Measurements from ENCODE around the gene GALNT4.

GALNT4 gene

DNA sequence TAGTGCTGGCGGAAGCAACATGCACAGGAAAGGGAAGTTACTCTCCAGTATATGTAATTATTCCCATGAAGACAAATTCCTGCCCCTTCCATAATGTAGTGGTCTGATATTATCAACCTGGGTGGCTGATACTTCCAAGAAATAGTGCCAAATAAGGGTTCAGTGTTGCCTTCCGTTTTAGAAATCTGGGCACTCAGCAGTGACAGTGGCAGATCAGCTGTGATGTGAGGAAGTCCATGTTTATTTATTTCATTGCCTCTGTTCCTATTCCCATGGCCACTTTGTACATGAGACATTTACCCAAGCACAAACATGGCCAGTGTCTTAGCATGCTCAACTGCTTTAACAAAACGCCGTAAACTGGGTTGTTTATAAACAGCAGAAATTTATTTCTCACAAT is 21.6 kb upstream of the GALNT4 start:
- Mint-ChIP-seq H3K27ac (ENCODE audit: low read depth) (no peak overlapping the region), H3K4me1 (peaks cover 13% of the 10 kb centered on the region), H3K9me3 (no peaks in the 10 kb centered on the region), H3K36me3 (ENCODE audit: insufficient read depth) (no peaks in the 10 kb centered on the region), H3K4me3 (no peak overlapping the region), H3K27me3 (no peaks in the 10 kb centered on the region)
- ATAC-seq (replicated peaks; ENCODE audit: extremely low read depth, poor library complexity, severe bottlenecking) (no peak), DNase-seq (ENCODE audit: low spot score in 2 of 2) (no peak)

DNA sequence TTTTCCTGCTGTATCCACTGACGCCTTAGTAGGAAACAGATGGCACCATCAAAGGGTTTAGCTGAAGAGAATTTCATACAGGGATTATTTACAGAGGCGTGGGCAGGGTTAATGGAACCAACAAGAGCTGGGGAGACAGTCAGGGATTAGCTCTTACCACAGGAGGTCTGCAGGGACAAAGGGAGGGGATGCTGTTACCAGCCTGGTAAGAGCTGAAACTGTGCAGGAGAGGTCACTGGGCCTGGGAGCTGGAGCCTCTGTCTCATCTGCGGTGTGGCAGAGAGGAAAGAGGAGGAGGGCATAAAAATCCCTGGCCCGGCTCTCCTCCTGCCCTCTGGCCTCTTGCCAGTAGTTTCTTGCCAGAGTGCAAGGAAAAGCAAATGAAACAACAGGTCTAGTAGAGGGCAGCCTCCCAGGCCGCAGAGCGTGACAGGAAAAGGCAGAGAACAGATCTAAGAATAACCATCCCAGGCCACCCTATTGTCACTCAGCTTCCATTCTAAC is 20.1 kb upstream of the GALNT4 start:
- DNase-seq (ENCODE audit: low spot score in 2 of 2) = no peak
- peaks cover 13% of the 10 kb centered on the region for H3K4me1 Mint-ChIP-seq

DNA sequence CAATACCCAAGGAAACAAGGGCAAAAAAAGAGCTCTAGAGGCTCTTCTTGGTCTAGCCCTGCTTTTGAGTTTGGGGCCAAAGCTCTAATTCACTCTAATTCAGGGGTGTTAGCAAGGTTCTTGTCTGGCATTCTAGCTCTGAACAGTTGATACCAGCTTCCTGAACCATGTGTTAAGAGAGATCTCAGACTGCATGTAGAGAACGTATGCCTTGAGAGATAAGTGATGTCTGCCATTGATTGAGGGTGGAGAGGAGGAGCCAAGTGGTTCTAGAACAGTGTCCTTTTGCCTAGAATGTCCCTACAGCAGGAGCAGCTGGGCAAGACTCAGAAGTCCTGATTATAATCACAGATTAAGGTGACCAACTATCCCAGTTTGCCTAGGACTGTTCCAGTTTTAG is 19.4 kb upstream of the GALNT4 start:
- no peak for ATAC-seq (replicated peaks; ENCODE audit: extremely low read depth, poor library complexity, severe bottlenecking)

More for the DNA sequence above, 20.1 kb upstream of the GALNT4 start:
- no peak overlapping the region for H3K4me3 Mint-ChIP-seq
- H3K36me3 Mint-ChIP-seq (ENCODE audit: insufficient read depth) = peaks cover 2% of the 10 kb centered on the region
- no peaks in the 10 kb centered on the region for H3K27me3 Mint-ChIP-seq
- H3K9me3 Mint-ChIP-seq = no peaks in the 10 kb centered on the region
- no peak for ATAC-seq (replicated peaks; ENCODE audit: extremely low read depth, poor library complexity, severe bottlenecking)
- H3K27ac Mint-ChIP-seq (ENCODE audit: low read depth) = no peak overlapping the region

GRCh38 chr12:89542912-89543592 is 18.5 kb upstream of the GALNT4 start:
- Mint-ChIP-seq H3K27ac (ENCODE audit: low read depth) (no peak overlapping the region), H3K36me3 (ENCODE audit: insufficient read depth) (peaks cover 2% of the 10 kb centered on the region), H3K4me1 (peaks cover 13% of the 10 kb centered on the region), H3K9me3 (no peaks in the 10 kb centered on the region), H3K4me3 (no peak overlapping the region), H3K27me3 (no peaks in the 10 kb centered on the region)
- ATAC-seq (replicated peaks; ENCODE audit: extremely low read depth, poor library complexity, severe bottlenecking) = peak; percentile 81
- DNase-seq (ENCODE audit: low spot score in 2 of 2) = peak; percentile 41 to 44

More for the DNA sequence above, 19.4 kb upstream of the GALNT4 start:
- Mint-ChIP-seq H3K4me3 (no peak overlapping the region), H3K27me3 (no peaks in the 10 kb centered on the region), H3K4me1 (peaks cover 13% of the 10 kb centered on the region), H3K36me3 (ENCODE audit: insufficient read depth) (peaks cover 2% of the 10 kb centered on the region), H3K27ac (ENCODE audit: low read depth) (no peak overlapping the region), H3K9me3 (no peaks in the 10 kb centered on the region)
- DNase-seq (ENCODE audit: low spot score in 2 of 2) = no peak

DNA sequence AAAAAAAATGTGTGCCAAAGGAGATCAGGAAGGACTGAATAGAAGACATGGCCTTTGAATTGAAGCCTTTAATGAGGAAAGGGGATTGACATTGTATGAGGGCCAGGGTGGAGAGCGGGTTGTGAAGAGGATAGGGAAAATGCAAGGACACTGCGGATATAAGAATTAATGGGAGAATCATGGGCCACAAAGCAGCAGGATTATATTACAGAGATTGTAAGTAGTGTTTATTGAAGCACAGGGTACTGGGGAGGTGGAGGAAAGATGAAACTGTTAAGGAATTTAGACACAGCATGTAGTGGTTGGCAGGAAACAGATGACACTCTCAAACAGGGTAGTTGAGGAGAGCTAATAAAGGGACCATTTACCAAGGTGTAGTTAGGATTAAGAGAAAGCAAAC is 17.6 kb upstream of the GALNT4 start:
- no peak for ATAC-seq (replicated peaks; ENCODE audit: extremely low read depth, poor library complexity, severe bottlenecking)
- H3K9me3 Mint-ChIP-seq = no peaks in the 10 kb centered on the region

DNA sequence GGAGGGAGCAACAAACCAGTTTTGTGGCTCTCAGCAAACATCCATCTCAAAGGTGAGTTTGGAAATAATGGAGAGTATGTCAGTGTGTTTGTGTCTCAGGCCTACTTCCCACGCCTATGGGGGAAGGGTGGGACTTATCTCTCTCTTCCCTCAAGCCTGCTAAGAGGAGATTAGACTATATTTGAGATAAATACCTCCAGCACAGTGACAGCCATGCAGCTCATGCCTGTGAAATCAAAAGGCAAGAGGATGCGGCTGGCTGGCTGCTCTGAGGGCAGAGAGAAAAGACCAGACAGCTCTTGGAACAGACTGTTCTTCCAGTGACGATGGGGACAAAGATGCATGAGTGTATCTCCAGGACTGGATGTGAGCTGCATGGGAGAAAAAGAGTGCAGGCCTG is 16.0 kb upstream of the GALNT4 start:
- DNase-seq (ENCODE audit: low spot score in 2 of 2) (no peak), ATAC-seq (replicated peaks; ENCODE audit: extremely low read depth, poor library complexity, severe bottlenecking) (no peak)
- Mint-ChIP-seq H3K4me1 (peaks cover 13% of the 10 kb centered on the region), H3K4me3 (no peak overlapping the region), H3K9me3 (no peaks in the 10 kb centered on the region), H3K27ac (ENCODE audit: low read depth) (no peak overlapping the region), H3K36me3 (ENCODE audit: insufficient read depth) (peaks cover 2% of the 10 kb centered on the region), H3K27me3 (no peaks in the 10 kb centered on the region)

More for the DNA sequence above, 17.6 kb upstream of the GALNT4 start:
- Mint-ChIP-seq H3K4me3 (no peak overlapping the region), H3K27me3 (no peaks in the 10 kb centered on the region), H3K4me1 (peaks cover 13% of the 10 kb centered on the region), H3K27ac (ENCODE audit: low read depth) (no peak overlapping the region), H3K36me3 (ENCODE audit: insufficient read depth) (peaks cover 2% of the 10 kb centered on the region)
- DNase-seq (ENCODE audit: low spot score in 2 of 2) = no peak

DNA sequence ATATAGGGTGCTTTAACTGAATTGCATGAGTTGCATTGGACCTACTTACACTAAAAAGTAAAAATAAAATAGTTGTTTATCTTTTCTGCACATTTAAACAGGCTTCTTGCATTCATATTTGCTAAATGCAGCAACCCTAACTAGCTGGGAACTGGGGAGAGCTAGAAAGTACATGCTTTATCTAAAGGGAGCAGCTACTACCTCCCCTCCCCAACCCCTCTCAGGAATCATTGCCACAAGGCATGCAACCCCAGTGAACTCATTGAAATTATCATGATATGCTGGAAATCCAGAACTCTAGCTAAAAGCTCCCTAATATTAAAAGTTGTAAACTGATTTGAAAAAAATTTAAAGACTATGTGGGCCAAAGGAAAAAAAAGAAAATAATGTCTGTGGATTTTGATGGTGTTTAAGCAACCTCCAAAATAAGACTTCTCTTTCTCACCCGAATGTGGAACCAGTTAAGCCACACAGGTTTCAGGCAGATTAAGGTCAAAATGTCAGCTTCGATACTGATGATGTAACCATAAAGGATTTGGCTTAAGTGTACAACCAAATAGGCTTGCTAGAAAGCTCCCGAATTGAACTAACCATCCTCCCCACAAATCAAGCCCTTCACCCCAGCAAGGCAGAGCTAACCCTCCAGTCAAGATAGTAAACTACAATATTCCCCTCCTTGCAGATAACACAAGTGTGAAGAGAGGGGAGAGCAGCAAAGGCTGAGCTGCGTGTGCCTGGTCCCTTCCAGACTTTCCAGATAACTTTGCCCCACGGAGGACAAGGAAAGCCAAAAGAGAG is 15.0 kb upstream of the GALNT4 start:
- peaks cover 13% of the 10 kb centered on the region for H3K4me1 Mint-ChIP-seq
- H3K4me3 Mint-ChIP-seq = no peak overlapping the region
- no peaks in the 10 kb centered on the region for H3K9me3 Mint-ChIP-seq
- H3K36me3 Mint-ChIP-seq (ENCODE audit: insufficient read depth) = peaks cover 2% of the 10 kb centered on the region
- DNase-seq (ENCODE audit: low spot score in 2 of 2) (no peak), ATAC-seq (replicated peaks; ENCODE audit: extremely low read depth, poor library complexity, severe bottlenecking) (no peak)
- no peak overlapping the region for H3K27ac Mint-ChIP-seq (ENCODE audit: low read depth)
- no peaks in the 10 kb centered on the region for H3K27me3 Mint-ChIP-seq

GRCh38 chr12:89538897-89539296 is 14.3 kb upstream of the GALNT4 start:
- Mint-ChIP-seq H3K4me3 (no peak overlapping the region), H3K27me3 (no peaks in the 10 kb centered on the region), H3K27ac (ENCODE audit: low read depth) (no peak overlapping the region), H3K36me3 (ENCODE audit: insufficient read depth) (peaks cover 2% of the 10 kb centered on the region), H3K4me1 (peaks cover 13% of the 10 kb centered on the region), H3K9me3 (no peaks in the 10 kb centered on the region)
- DNase-seq (ENCODE audit: low spot score in 2 of 2) = no peak
- no peak for ATAC-seq (replicated peaks; ENCODE audit: extremely low read depth, poor library complexity, severe bottlenecking)

DNA sequence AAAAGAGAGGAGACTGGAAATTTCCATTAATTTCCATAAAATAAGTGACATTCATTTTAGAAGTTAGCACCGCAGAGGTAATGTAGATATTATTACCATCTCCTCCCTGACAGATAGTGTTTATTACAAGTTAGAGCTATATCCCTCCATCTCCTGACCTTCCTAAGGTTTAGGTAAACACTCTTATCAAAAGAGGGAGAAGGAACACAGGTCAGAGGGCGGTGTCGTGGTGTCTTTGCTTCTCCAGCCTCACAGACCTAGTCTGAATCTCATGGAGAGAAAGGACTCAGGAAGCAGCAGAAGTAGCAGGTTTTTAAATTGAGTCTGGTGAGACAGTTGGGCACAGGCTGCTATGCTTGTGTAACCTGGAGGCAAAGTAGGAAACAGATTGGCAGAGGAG is 12.8 kb upstream of the GALNT4 start:
- Mint-ChIP-seq H3K9me3 (no peaks in the 10 kb centered on the region), H3K36me3 (ENCODE audit: insufficient read depth) (peaks cover 2% of the 10 kb centered on the region), H3K27me3 (no peaks in the 10 kb centered on the region), H3K4me1 (peaks cover 4% of the 10 kb centered on the region), H3K4me3 (no peak overlapping the region), H3K27ac (ENCODE audit: low read depth) (no peak overlapping the region)
- DNase-seq (ENCODE audit: low spot score in 2 of 2) = no peak
- no peak for ATAC-seq (replicated peaks; ENCODE audit: extremely low read depth, poor library complexity, severe bottlenecking)

DNA sequence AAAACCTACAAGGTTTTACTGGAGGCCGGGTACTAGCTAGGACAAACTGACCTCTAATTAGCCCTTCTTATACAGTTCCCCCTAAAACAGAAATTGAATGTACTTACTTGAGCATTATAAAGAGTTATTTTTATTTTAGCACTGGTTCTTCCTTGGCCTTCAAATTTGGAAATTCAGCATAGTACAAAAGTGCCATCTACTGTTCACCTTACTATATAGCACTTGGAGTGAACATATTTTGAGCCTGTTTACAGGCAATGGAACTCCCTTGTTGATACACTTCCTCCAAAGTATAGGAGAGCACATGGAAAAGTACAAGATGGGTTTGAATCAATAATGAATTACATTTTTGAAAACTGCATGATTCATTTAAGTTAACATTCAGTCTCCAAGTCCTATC is 5.1 kb upstream of the GALNT4 start:
- no peaks in the 10 kb centered on the region for H3K27me3 Mint-ChIP-seq
- H3K27ac Mint-ChIP-seq (ENCODE audit: low read depth) = no peak overlapping the region
- no peak for ATAC-seq (replicated peaks; ENCODE audit: extremely low read depth, poor library complexity, severe bottlenecking)
- H3K4me3 Mint-ChIP-seq = no peak overlapping the region
- peaks cover 12% of the 10 kb centered on the region for H3K36me3 Mint-ChIP-seq (ENCODE audit: insufficient read depth)
- DNase-seq (ENCODE audit: low spot score in 2 of 2) = no peak
- no peaks in the 10 kb centered on the region for H3K9me3 Mint-ChIP-seq
- H3K4me1 Mint-ChIP-seq = peaks cover 16% of the 10 kb centered on the region

GRCh38 chr12:89528434-89528833 is 3.8 kb upstream of the GALNT4 start:
- peaks cover 29% of the 10 kb centered on the region for H3K4me1 Mint-ChIP-seq
- H3K4me3 Mint-ChIP-seq = no peak overlapping the region
- H3K27ac Mint-ChIP-seq (ENCODE audit: low read depth) = peak overlapping the region; percentile 9
- peaks cover 17% of the 10 kb centered on the region for H3K36me3 Mint-ChIP-seq (ENCODE audit: insufficient read depth)
- no peak for DNase-seq (ENCODE audit: low spot score in 2 of 2)
- ATAC-seq (replicated peaks; ENCODE audit: extremely low read depth, poor library complexity, severe bottlenecking) = no peak
- no peaks in the 10 kb centered on the region for H3K9me3 Mint-ChIP-seq
- no peaks in the 10 kb centered on the region for H3K27me3 Mint-ChIP-seq

- Mint-ChIP-seq H3K36me3 (ENCODE audit: insufficient read depth) (peaks cover 29% of the 10 kb centered on the region), H3K27me3 (no peaks in the 10 kb centered on the region), H3K4me3 (peak within 1 kb of the TSS; percentile 90), H3K9me3 (no peaks in the 10 kb centered on the region), H3K4me1 (peaks cover 52% of the 10 kb centered on the region), H3K27ac (ENCODE audit: low read depth) (peak within 1 kb of the TSS; percentile 90)
- peak; percentile 47 to 50 for DNase-seq (ENCODE audit: low spot score in 2 of 2)
- peak; percentile 59 for ATAC-seq (replicated peaks; ENCODE audit: extremely low read depth, poor library complexity, severe bottlenecking)
Observed at GRCh38 chr12:89525824-89526770, 1.5 kb upstream of the GALNT4 start, which contains the start of gene POC1B. TSS of gene POC1B (minus strand) at chr12:89526047. CDS start at chr12:89525895, 152 bp downstream.
